ENCODE results near the gene CLOCK. TPM values are rescaled to one million over a fixed set of nuclear protein-coding genes. Genes with fewer than 3 reads are reported as not detected.

Gene CLOCK
- total and polyA plus RNA-seq, 9 of the 15 experiments (the other 6 are each of a cell fraction or from before 2014, with no cell fraction given), result 3.7 to 14.4 (median 9.4) TPM

- intact Hi-C loops (cut with micrococcal nuclease), result loop anchor here (5.0 to 10.0 kb wide), 3 partner anchors 108 to 426 kb away; partner anchors contain the start of genes CLOCK and NMU
- ChIA-PET POLR2A (interaction anchor here (1.6 kb wide), 2 partner anchors 10 to 15 kb away, joined by 5 to 7 read pairs; no protein-coding TSS in a partner anchor), CTCF (ENCODE audit: low intra/inter-chr PET ratio) (no interaction called here)
- no peaks in the 10 kb centered on the region for H3K9me3 ChIP-seq (replicated peaks; ENCODE audit: control insufficient read depth, insufficient read depth, low read depth, low read length)
- no peak overlapping the region for H3K27ac ChIP-seq (ENCODE audit: extremely low read depth, low read depth, low read length)
- no peak for ATAC-seq
- H2AFZ ChIP-seq (ENCODE audit: low read depth, low read length), result no peak overlapping the region
- peaks cover 81% of the 10 kb centered on the region for H3K36me3 ChIP-seq (ENCODE audit: control insufficient read depth, insufficient read depth, low read length)
- no peaks in the 10 kb centered on the region for H3K9me1 ChIP-seq (ENCODE audit: control insufficient read depth, insufficient read depth, low read length)
- peaks cover 9 to 10% of the 10 kb centered on the region in 2 experiments; a peak in 4 of 5 replicates for H3K4me1 ChIP-seq (replicated peaks in 1 of 2; ENCODE audit: control insufficient read depth in 2 of 2, insufficient read depth in 2 of 2, low read length in 2 of 2)
- BruUV-seq (replicated peaks), result no TSS peak
- no peaks in the 10 kb centered on the region for H3K27me3 ChIP-seq (ENCODE audit: control insufficient read depth in 2 of 2, insufficient read depth in 2 of 2, low read length in 2 of 2)
- TF ChIP-seq KLF6 (CRISPR knock-in tag; IDR thresholded peaks at IDR 0.05; ENCODE audit: borderline replicate concordance) (no peak), BCOR (IDR thresholded peaks at IDR 0.05) (no peak), TARDBP (IDR thresholded peaks at IDR 0.05) (no peak), ZNF282 (CRISPR knock-in tag; IDR thresholded peaks at IDR 0.05) (no peak), MIER1 (IDR thresholded peaks at IDR 0.05; ENCODE audit: low read depth) (no peak), ADNP (tag; IDR thresholded peaks at IDR 0.05) (no peak), TSC22D4 (tag; IDR thresholded peaks at IDR 0.05) (no peak), ZFX (CRISPR knock-in tag; IDR thresholded peaks at IDR 0.05) (no peak), ZNF512 (tag; IDR thresholded peaks at IDR 0.05) (no peak), PCBP2 (IDR thresholded peaks at IDR 0.05; ENCODE audit: low read depth, low read length, poor library complexity, severe bottlenecking) (no peak), ZNF79 (CRISPR knock-in tag; IDR thresholded peaks at IDR 0.05; ENCODE audit: low read depth) (no peak), RFX1 (IDR thresholded peaks at IDR 0.05) (no peak), POLR2AphosphoS5 (IDR thresholded peaks at IDR 0.05; ENCODE audit: control insufficient read depth, insufficient read depth, low read depth, low read length) (no peak), PHB (CRISPR knock-in tag; IDR thresholded peaks at IDR 0.05) (no peak), KHSRP (IDR thresholded peaks at IDR 0.05) (no peak)
- no peak overlapping the region for H3K4me2 ChIP-seq (ENCODE audit: insufficient read depth, low read length)
- no peaks in the 10 kb centered on the region for H3K79me2 ChIP-seq (ENCODE audit: control insufficient read depth, insufficient read depth, low read length)
- FAIRE-seq, result no peak
- no peak overlapping the region for H3K4me3 ChIP-seq
- H4K20me1 ChIP-seq (replicated peaks; ENCODE audit: control insufficient read depth, insufficient read depth, low read length), result no peaks in the 10 kb centered on the region
- no peak for DNase-seq (ENCODE audit: extremely low read depth in 1 of 4, low spot score in 3 of 4)
- in situ Hi-C loops (cut with MboI), result no loop called here
- no peak overlapping the region for H3K9ac ChIP-seq (ENCODE audit: insufficient read depth in 1 of 2, low read depth in 2 of 2, low read length in 2 of 2)
These were observed 107.7 kb downstream of the CLOCK start for GRCh38 chr4:55439023-55439422.

Data from K562 (cell line).